HCT116 (cell line): ENCODE measurements around the gene PCBP3. TPM values are rescaled to one million over a fixed set of nuclear protein-coding genes. Genes with fewer than 3 reads are reported as not detected.

Source experiments
- ATAC-seq: fragments of 200-7000 bp; cut with Tn5 transposase; 2 replicates; pipeline ENCODE4 v1.9.1; 2020; ENCODE audit warnings: mild to moderate bottlenecking, moderate library complexity
- BruUV-seq: library from RNA; stranded (reverse); fragments of 400-500 nt; replicated peaks from 2 replicates; lab custom pipeline; 2021; lab: Mats Ljungman, UMichigan
- CTCF ChIA-PET: fragments of 300-600 bp; sonication (Branson Sonifier 250); formaldehyde crosslinking; loops from one replicate; lab custom pipeline; 2021; ENCODE audit warnings: antibody characterized with exemption; lab: Charles Lee
- POLR2A ChIA-PET: fragments of 300-600, 350-600 bp; sonication (Branson Sonifier 250); formaldehyde crosslinking; loops from one replicate; lab custom pipeline; 2021; ENCODE audit warnings: antibody characterized with exemption; lab: Charles Lee
- RAD21 ChIA-PET, 2 experiments: fragments of 300-600 bp; sonication (Branson Sonifier 250); formaldehyde crosslinking; loops; one replicate each; lab custom pipeline; 2023; ENCODE audit warnings: low total read pairs in 2 of 2; ENCODE audit not compliant: uncharacterized antibody in 2 of 2, unreplicated experiment in 2 of 2, low non-redundant PET in 1 of 2; lab: Charles Lee
- DNase-seq: peaks from one replicate; pipeline ENCODE4 v3.0.0-alpha.2; 2010; ENCODE audit warnings: low read depth, low spot score
- H2AFZ ChIP-seq: fragments of 200-600 bp; shearing (Covaris generic), sonication (generic); 2 replicates; pipeline ENCODE4 v1.6.1; 2017; ENCODE audit warnings: low read depth, mixed run types, mixed read lengths, antibody characterized with exemption, low read length; ENCODE audit not compliant: poor library complexity, severe bottlenecking
- H3K27ac ChIP-seq: 2 replicates; pipeline ENCODE4 v1.5.1; 2012; ENCODE audit warnings: low read depth, low read length
- H3K27me3 ChIP-seq: fragments of 200-600 bp; sonication (generic); 2 replicates; pipeline ENCODE4 v1.6.1; 2016; ENCODE audit warnings: mixed run types, low read length, mixed read lengths; ENCODE audit not compliant: insufficient read depth
- H3K36me3 ChIP-seq, 2 experiments: fragments of 200-500 bp in 1 of 2; fragments of 200-600 bp in 1 of 2; sonication (Bioruptor generic) in 1 of 2; sonication (generic) in 1 of 2; 2 replicates each; pipeline versions ENCODE4 v1.5.1 to v1.6.1; 2014 to 2016; ENCODE audit warnings: low read length in 2 of 2, inconsistent platforms in 1 of 2, mixed read lengths in 1 of 2, mixed run types in 1 of 2; ENCODE audit not compliant: insufficient read depth in 2 of 2, control insufficient read depth in 1 of 2
- H3K4me1 ChIP-seq, 2 experiments: fragments of 200-600 bp in 1 of 2; sonication (generic) in 1 of 2; 2 replicates each; pipeline versions ENCODE4 v1.5.1 to v1.6.1; 2012 to 2017; ENCODE audit warnings: low read length in 2 of 2, inconsistent platforms in 1 of 2, mild to moderate bottlenecking in 1 of 2, mixed read lengths in 1 of 2, mixed run types in 1 of 2, moderate library complexity in 1 of 2; ENCODE audit not compliant: insufficient read depth in 2 of 2, control insufficient read depth in 1 of 2
- H3K4me2 ChIP-seq: fragments of 200-600 bp; sonication (generic); 2 replicates; pipeline ENCODE4 v1.6.1; 2017; ENCODE audit warnings: mixed run types, low read length, mixed read lengths
- H3K4me3 ChIP-seq, 2 experiments: fragments of 200-600 bp in 1 of 2; sonication (generic) in 1 of 2; replicated peaks in 1 of 2; 2 replicates each; pipeline ENCODE4 v1.5.1; 2011 to 2016; ENCODE audit warnings: low read length in 2 of 2, control low read depth in 1 of 2, low read depth in 1 of 2, mild to moderate bottlenecking in 1 of 2, mixed read lengths in 1 of 2, mixed run types in 1 of 2
- H3K79me2 ChIP-seq: fragments of 200-600 bp; sonication (generic); 2 replicates; pipeline ENCODE4 v1.6.1; 2017; ENCODE audit warnings: mild to moderate bottlenecking, mixed run types, low read length, moderate library complexity, mixed read lengths; ENCODE audit not compliant: insufficient read depth
- H3K9ac ChIP-seq: fragments of 200-600 bp; sonication (generic); 2 replicates; pipeline ENCODE4 v1.6.1; 2016; ENCODE audit warnings: low read length, mixed read lengths
- H3K9me2 ChIP-seq: fragments of 200-600 bp; sonication (generic), shearing (Covaris generic); 2 replicates; pipeline ENCODE4 v1.6.1; 2017; ENCODE audit warnings: mixed run types, mild to moderate bottlenecking, moderate library complexity; ENCODE audit not compliant: insufficient read depth
- H3K9me3 ChIP-seq, 2 experiments: fragments of 200-500 bp in 1 of 2; fragments of 200-600 bp in 1 of 2; sonication (Bioruptor generic) in 1 of 2; sonication (generic) in 1 of 2; 2 replicates each; pipeline ENCODE4 v1.6.1; 2014 to 2017; ENCODE audit warnings: low read length in 2 of 2, mixed read lengths in 2 of 2, inconsistent platforms in 1 of 2, low read depth in 1 of 2, mild to moderate bottlenecking in 1 of 2, mixed run types in 1 of 2, moderate library complexity in 1 of 2; ENCODE audit not compliant: control insufficient read depth in 1 of 2, insufficient read depth in 1 of 2
- H4K20me1 ChIP-seq: fragments of 200-600 bp; sonication (generic), shearing (Covaris generic); 2 replicates; pipeline ENCODE4 v1.6.1; 2017; ENCODE audit warnings: mixed run types, mild to moderate bottlenecking, moderate library complexity; ENCODE audit not compliant: insufficient read depth
- FOSL1 ChIP-seq: IDR thresholded peaks from 2 replicates; pipeline ENCODE4 v1.6.1; 2012; ENCODE audit warnings: low read depth
- JUND ChIP-seq: IDR thresholded peaks from 2 replicates; pipeline ENCODE4 v1.6.1; 2012
- POLR2A ChIP-seq: IDR thresholded peaks from 2 replicates; pipeline ENCODE4 v1.7.0; 2011; ENCODE audit warnings: borderline replicate concordance; ENCODE audit not compliant: insufficient read depth, insufficient read length; ENCODE audit errors: extremely low read depth
- SIN3A ChIP-seq: IDR thresholded peaks from 2 replicates; pipeline ENCODE4 v1.6.1; 2012; ENCODE audit warnings: low read depth
- SRF ChIP-seq: IDR thresholded peaks from 2 replicates; pipeline ENCODE4 v1.6.1; 2012; ENCODE audit warnings: low read depth
- YY1 ChIP-seq: IDR thresholded peaks from 2 replicates; pipeline ENCODE4 v1.6.1; 2011; ENCODE audit warnings: low read length, low read depth, moderate library complexity, mild to moderate bottlenecking; ENCODE audit not compliant: insufficient replicate concordance; ENCODE audit errors: extremely low read depth
- ZBTB33 ChIP-seq: IDR thresholded peaks from 2 replicates; pipeline ENCODE4 v1.6.1; 2011; ENCODE audit warnings: mild to moderate bottlenecking, low read length, moderate library complexity; ENCODE audit not compliant: insufficient replicate concordance; ENCODE audit errors: extremely low read depth
- ZFX ChIP-seq: fragments of 450-650 bp; IDR thresholded peaks from 2 replicates; pipeline ENCODE4 v1.6.1; 2017
- intact Hi-C: fragments of 100-400 bp; cut with micrococcal nuclease; formaldehyde crosslinking; loops from 2 replicates; pipeline ENCODE4 v1.10.0; 2022
- total RNA-seq: library from RNA; stranded (reverse); gene quantifications from one replicate; pipeline ENCODE4 v1.2.1, GENCODE V29; 2021; ENCODE audit not compliant: unreplicated experiment
- TF ChIP-seq, protein P1 (sequence below), 3 experiments: fragments of 200-600 bp in 1 of 3; sonication (generic) in 1 of 3; IDR thresholded peaks in 2 of 3; conservative IDR thresholded peaks in 1 of 3; 2 replicates each; pipeline ENCODE4 v1.5.1; 2012 to 2017; ENCODE audit warnings: low read depth in 2 of 3, low read length in 2 of 3, antibody characterized with exemption in 1 of 3, borderline replicate concordance in 1 of 3, control low read depth in 1 of 3, mild to moderate bottlenecking in 1 of 3, mixed read lengths in 1 of 3, mixed run types in 1 of 3, moderate library complexity in 1 of 3; ENCODE audit not compliant: insufficient read depth in 1 of 3

PCBP3 gene
- total RNA-seq, 1 experiment from 2014 or later = 3.1 TPM

DNA sequence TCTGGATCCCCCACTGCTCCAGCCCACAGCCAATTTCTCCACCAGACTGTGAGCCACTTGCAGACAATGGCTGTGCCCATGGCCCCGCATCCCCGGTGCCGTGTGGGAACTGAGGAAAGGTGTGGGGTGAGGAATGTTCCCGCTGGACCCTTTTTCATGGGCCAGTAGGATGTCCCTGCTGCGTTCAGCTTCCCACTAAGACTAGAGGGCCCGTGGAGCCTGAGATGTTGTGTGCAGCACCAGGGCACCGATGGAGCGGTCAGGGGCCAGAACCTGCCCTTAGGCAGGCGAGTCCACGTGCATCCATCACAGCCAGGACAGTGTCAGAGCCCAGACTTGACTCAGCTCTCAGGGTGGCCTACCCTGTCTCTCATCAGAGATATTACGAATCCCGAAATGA lies 232.4 kb downstream of the PCBP3 start:
- no peak for ATAC-seq
- no peak overlapping the region for H3K4me2 ChIP-seq

More for the DNA sequence above, 232.4 kb downstream of the PCBP3 start:
- Histone ChIP-seq H3K4me1 (peaks cover 0 to 8% of the 10 kb centered on the region in 2 experiments; a peak in 2 of 4 replicates), H3K27ac (no peak overlapping the region), H2AFZ (no peak overlapping the region), H4K20me1 (no peaks in the 10 kb centered on the region), H3K9me2 (no peaks in the 10 kb centered on the region), H3K36me3 (no peaks in the 10 kb centered on the region), H3K9me3 (no peaks in the 10 kb centered on the region), H3K4me3 (no peak overlapping the region), H3K9ac (no peak overlapping the region), H3K27me3 (no peaks in the 10 kb centered on the region), H3K79me2 (no peaks in the 10 kb centered on the region)
- no peak for DNase-seq
- RAD21 ChIA-PET = no interaction called here
- POLR2A ChIA-PET = no interaction called here
- intact Hi-C loops = no loop called here
- CTCF ChIA-PET = no interaction called here
- no TSS peak for BruUV-seq
- TF ChIP-seq FOSL1 (no peak), SIN3A (no peak), ZBTB33 (no peak), SRF (no peak), POLR2A (no peak), YY1 (no peak), ZFX (no peak), JUND (no peak)
- TF ChIP-seq, protein P1, sequence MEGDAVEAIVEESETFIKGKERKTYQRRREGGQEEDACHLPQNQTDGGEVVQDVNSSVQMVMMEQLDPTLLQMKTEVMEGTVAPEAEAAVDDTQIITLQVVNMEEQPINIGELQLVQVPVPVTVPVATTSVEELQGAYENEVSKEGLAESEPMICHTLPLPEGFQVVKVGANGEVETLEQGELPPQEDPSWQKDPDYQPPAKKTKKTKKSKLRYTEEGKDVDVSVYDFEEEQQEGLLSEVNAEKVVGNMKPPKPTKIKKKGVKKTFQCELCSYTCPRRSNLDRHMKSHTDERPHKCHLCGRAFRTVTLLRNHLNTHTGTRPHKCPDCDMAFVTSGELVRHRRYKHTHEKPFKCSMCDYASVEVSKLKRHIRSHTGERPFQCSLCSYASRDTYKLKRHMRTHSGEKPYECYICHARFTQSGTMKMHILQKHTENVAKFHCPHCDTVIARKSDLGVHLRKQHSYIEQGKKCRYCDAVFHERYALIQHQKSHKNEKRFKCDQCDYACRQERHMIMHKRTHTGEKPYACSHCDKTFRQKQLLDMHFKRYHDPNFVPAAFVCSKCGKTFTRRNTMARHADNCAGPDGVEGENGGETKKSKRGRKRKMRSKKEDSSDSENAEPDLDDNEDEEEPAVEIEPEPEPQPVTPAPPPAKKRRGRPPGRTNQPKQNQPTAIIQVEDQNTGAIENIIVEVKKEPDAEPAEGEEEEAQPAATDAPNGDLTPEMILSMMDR (IDR thresholded peaks at IDR 0.05 in 2 of 3, conservative IDR thresholded peaks at IDR 0.05 in 1 of 3; ENCODE audit: borderline replicate concordance in 1 of 3, insufficient read depth in 1 of 3, low read depth in 2 of 3, low read length in 2 of 3) = no peak
